LNCAP (cell line): Measurements from ENCODE around the gene LRSAM1.

Source experiments
- CTCF ChIP-seq: fragments of 450-650 bp; IDR thresholded peaks from 2 replicates; pipeline ENCODE4 v1.5.1; 2017; ENCODE audit warnings: mild to moderate bottlenecking

LRSAM1 gene

GRCh38 chr9:127548352-127548881 lies 97.1 kb downstream of the LRSAM1 start:
- no peak for TF ChIP-seq CTCF

DNA sequence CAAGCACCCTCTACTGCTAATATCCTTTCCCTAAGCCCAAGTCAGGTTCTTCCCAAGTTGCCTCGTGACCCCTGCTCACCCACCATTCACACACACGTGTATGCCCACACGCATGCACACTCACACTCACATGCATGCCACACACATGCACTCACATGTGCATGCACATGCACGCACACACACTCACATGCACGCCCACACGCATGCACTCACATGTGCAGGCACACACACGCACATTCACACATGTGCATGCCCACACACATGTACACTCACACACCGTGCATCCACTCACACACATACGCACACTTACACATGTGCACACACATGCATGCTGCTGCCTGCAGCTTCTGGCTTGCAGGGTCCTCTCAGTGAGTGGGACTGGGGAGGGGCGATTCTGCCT lies 97.9 kb downstream of the LRSAM1 start:
- no peak for TF ChIP-seq CTCF

DNA sequence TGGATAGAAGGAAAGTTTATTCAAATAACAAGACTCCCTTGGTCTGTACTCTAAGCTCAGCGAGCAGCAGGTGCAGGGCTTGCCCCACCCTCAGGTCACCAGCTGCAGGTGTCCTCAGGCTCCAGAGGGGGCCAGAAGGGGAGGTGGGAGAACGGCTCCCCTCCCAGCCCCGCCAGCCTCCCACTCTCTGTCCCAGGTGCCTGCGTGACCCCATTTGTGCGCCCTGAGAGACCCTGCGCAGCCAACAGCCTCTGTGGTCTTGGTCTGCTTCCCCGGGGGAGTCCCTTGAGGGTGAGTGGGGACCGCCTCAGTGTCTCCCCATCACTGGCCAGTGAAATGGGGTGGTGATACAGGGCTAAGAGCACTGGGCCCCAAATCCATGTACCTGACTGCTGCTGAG lies 98.4 kb downstream of the LRSAM1 start:
- no peak for TF ChIP-seq CTCF

DNA sequence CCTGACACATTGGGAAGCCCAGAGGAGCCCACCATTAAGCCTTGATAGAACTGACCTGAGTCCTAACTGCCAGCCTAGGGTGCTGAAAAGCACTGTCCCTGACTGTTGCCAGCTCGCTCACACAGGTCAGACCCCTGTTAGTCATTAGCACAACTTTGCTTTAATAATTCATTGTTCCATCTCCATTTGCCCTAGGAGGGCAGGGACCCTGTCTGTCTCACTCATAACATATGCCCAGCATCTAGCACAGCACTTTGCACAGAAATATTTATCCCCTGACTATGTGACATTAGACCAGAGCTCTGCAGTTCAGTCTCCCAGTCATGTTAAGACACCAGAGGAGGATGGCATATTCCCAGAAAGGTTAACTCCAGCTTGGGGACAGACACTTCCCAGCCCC lies 99.0 kb downstream of the LRSAM1 start:
- no peak for TF ChIP-seq CTCF

GRCh38 chr9:127550751-127551150 lies 99.4 kb downstream of the LRSAM1 start:
- no peak for TF ChIP-seq CTCF
